ENCODE results near the gene LTBP1. TPM values are rescaled to one million over a fixed set of nuclear protein-coding genes. Genes with fewer than 3 reads are reported as not detected.

The LTBP1 gene
- total RNA-seq, 1 experiment from 2014 or later: 12.5 TPM

DNA sequence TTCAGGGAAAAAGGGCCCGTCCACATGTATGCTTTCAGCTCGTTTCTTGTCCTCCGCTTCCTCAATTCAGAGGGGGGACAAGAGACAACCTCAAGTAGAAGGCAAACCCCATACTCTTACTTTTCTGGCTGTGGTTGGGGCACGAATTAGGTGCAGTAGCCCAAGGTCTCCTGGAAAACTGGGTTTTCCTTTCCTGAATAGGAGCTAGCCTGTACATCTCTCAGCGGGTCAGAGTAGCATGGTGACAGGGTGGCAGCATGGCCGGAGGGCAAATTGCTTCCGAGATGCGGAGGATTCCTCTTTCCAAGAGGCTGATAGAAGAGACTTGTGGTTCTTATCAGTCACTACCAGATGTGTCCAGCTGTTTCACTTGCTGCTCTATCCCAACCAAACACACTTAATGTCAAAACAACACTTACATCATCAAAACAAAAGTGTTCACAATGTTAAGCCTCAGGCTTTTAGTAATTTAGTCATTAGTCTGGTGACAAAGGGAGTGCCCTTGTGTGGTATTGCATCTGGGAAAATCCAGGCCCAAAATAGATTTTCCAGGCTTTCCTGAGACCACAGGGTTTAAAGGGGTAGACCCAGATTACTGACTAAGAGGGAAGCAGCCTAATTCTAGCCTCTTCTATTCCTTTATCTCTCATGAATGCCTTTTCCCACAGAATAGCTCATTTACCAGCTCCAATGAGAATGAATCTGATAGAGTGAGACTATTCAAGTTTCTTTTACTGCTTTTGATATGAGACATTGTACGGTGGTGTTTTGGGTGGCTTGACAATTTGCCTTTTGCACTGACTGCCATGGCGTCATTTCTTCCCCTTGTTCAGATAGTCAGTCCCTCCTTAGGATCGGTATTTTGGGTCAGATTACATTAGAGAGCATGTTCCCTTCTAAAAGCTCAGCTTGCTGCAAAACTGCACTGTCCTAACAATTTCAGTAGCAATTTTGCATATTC, 162.0 kb downstream of the LTBP1 start:
- peaks cover 7% of the 10 kb centered on the region; the same call in 1 of the 2 replicates for H3K4me1 ChIP-seq (ENCODE audit: control insufficient read depth, insufficient read depth, low read length)
- no TSS peak for BruUV-seq (replicated peaks)
- H3K27me3 ChIP-seq (ENCODE audit: control insufficient read depth, insufficient read depth, low read length): no peaks in the 10 kb centered on the region
- ChIA-PET POLR2A (interaction anchor here (0.5 kb wide), 1 partner anchor 42 kb away, joined by 7 read pairs; no protein-coding TSS in a partner anchor), CTCF (no interaction called here)
- in situ Hi-C loops (cut with HindIII; ENCODE audit: low pct_unique_long_range_greater_than_20kb, low sequenced_read_pairs): no loop called here
- no peaks in the 10 kb centered on the region for H3K36me3 ChIP-seq (ENCODE audit: control insufficient read depth, insufficient read depth, low read length)
- no peaks in the 10 kb centered on the region for H3K9me3 ChIP-seq (ENCODE audit: control insufficient read depth, insufficient read depth, low read depth, low read length)
- intact Hi-C loops (cut with micrococcal nuclease; ENCODE audit: unreplicated experiment): no loop called here
- no peak overlapping the region for H3K27ac ChIP-seq (ENCODE audit: low read length)
- ATAC-seq (no peak), DNase-seq (ENCODE audit: low read depth, low spot score) (no peak)
- no peak overlapping the region for H3K4me3 ChIP-seq (ENCODE audit: low read depth in 2 of 2, low read length in 2 of 2)
- TF ChIP-seq POLR2AphosphoS5 (IDR thresholded peaks at IDR 0.05; ENCODE audit: low read depth, low read length) (no peak), SIN3A (IDR thresholded peaks at IDR 0.05; ENCODE audit: borderline replicate concordance, insufficient read depth, low read depth, low read length) (no peak), REST (IDR thresholded peaks at IDR 0.05; ENCODE audit: insufficient read depth in 1 of 2, low read depth in 2 of 2, low read length in 1 of 2) (no peak), TCF7L2 (IDR thresholded peaks at IDR 0.05; ENCODE audit: low read depth, low read length) (no peak)
- TF ChIP-seq, protein P1, sequence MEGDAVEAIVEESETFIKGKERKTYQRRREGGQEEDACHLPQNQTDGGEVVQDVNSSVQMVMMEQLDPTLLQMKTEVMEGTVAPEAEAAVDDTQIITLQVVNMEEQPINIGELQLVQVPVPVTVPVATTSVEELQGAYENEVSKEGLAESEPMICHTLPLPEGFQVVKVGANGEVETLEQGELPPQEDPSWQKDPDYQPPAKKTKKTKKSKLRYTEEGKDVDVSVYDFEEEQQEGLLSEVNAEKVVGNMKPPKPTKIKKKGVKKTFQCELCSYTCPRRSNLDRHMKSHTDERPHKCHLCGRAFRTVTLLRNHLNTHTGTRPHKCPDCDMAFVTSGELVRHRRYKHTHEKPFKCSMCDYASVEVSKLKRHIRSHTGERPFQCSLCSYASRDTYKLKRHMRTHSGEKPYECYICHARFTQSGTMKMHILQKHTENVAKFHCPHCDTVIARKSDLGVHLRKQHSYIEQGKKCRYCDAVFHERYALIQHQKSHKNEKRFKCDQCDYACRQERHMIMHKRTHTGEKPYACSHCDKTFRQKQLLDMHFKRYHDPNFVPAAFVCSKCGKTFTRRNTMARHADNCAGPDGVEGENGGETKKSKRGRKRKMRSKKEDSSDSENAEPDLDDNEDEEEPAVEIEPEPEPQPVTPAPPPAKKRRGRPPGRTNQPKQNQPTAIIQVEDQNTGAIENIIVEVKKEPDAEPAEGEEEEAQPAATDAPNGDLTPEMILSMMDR (IDR thresholded peaks at IDR 0.05): no peak

DNA sequence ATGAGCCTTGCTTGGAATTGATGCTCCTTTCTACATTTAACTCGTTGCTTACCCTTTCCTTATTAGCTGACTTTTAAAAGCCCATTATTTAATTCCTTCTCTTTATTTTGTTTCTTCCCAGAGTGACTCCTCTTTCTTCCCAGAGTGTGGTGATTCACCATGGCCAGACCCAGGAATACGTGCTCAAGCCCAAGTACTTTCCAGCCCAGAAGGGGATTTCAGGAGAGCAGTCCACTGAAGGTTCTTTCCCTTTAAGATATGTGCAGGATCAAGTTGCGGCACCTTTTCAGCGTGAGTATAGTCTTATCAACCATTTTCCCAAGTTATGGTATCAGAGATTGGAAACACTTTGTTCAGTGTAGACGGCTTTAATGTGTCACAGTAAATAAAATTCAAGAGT, 163.7 kb downstream of the LTBP1 start:
- in situ Hi-C loops (cut with HindIII; ENCODE audit: low pct_unique_long_range_greater_than_20kb, low sequenced_read_pairs): no loop called here
- ATAC-seq (no peak), DNase-seq (ENCODE audit: low read depth, low spot score) (no peak)
- no peak overlapping the region for H3K27ac ChIP-seq (ENCODE audit: low read length)
- H3K9me3 ChIP-seq (ENCODE audit: control insufficient read depth, insufficient read depth, low read depth, low read length): no peaks in the 10 kb centered on the region
- TF ChIP-seq, protein P1 (IDR thresholded peaks at IDR 0.05): no peak
- no peak for TF ChIP-seq REST (IDR thresholded peaks at IDR 0.05; ENCODE audit: insufficient read depth in 1 of 2, low read depth in 2 of 2, low read length in 1 of 2)
- no peak for TF ChIP-seq SIN3A (IDR thresholded peaks at IDR 0.05; ENCODE audit: borderline replicate concordance, insufficient read depth, low read depth, low read length)
- TF ChIP-seq POLR2AphosphoS5 (IDR thresholded peaks at IDR 0.05; ENCODE audit: low read depth, low read length): no peak
- TF ChIP-seq TCF7L2 (IDR thresholded peaks at IDR 0.05; ENCODE audit: low read depth, low read length): no peak
- H3K36me3 ChIP-seq (ENCODE audit: control insufficient read depth, insufficient read depth, low read length): no peaks in the 10 kb centered on the region
- no peak overlapping the region for H3K4me3 ChIP-seq (ENCODE audit: low read depth in 2 of 2, low read length in 2 of 2)
- H3K4me1 ChIP-seq (ENCODE audit: control insufficient read depth, insufficient read depth, low read length): no peaks in the 10 kb centered on the region
- H3K27me3 ChIP-seq (ENCODE audit: control insufficient read depth, insufficient read depth, low read length): no peaks in the 10 kb centered on the region
- BruUV-seq (replicated peaks): no TSS peak
- intact Hi-C loops (cut with micrococcal nuclease; ENCODE audit: unreplicated experiment): no loop called here
- ChIA-PET POLR2A (no interaction called here), CTCF (no interaction called here)

Data from Panc1 (cell line).